CD14-positive monocyte (primary cell): ENCODE results near the gene FGD4. TPM values are rescaled to one million over a fixed set of nuclear protein-coding genes. Genes with fewer than 3 reads are reported as not detected.

Experiments
- DNase-seq, 3 donors: peaks; one replicate each; pipeline ENCODE4 v3.0.0-alpha.2; 2011 to 2022
- H2AFZ ChIP-seq: 2 replicates; pipeline ENCODE4 v1.6.0; 2012; ENCODE audit warnings: mild to moderate bottlenecking, low read depth, low read length, inconsistent platforms; ENCODE audit not compliant: insufficient read depth, poor library complexity, severe bottlenecking
- H3K27ac ChIP-seq, 2 donors: 1 replicate in 1 of 2; 2 replicates in 1 of 2; pipeline ENCODE4 v1.5.1; 2012 to 2013; ENCODE audit warnings: low read length in 2 of 2, control low read depth in 1 of 2, inconsistent platforms in 1 of 2, low read depth in 1 of 2, mild to moderate bottlenecking in 1 of 2
- H3K27me3 ChIP-seq, 2 donors: one replicate each; pipeline versions ENCODE4 v1.6.0 to v1.6.1; 2011 to 2013; ENCODE audit warnings: low read length in 2 of 2; ENCODE audit not compliant: control insufficient read depth in 2 of 2, insufficient read depth in 2 of 2
- H3K36me3 ChIP-seq, 2 donors: replicated peaks in 1 of 2; 1 replicate in 1 of 2; 2 replicates in 1 of 2; pipeline versions ENCODE4 v1.5.1 to v1.6.1; 2012 to 2013; ENCODE audit warnings: low read length in 2 of 2, control low read depth in 1 of 2, inconsistent platforms in 1 of 2, mild to moderate bottlenecking in 1 of 2; ENCODE audit not compliant: insufficient read depth in 2 of 2, control insufficient read depth in 1 of 2
- H3K4me1 ChIP-seq, 2 donors: 1 replicate in 1 of 2; 2 replicates in 1 of 2; pipeline versions ENCODE4 v1.5.1 to v1.6.1; 2012 to 2013; ENCODE audit warnings: low read length in 2 of 2, control low read depth in 1 of 2, inconsistent platforms in 1 of 2, mild to moderate bottlenecking in 1 of 2, moderate library complexity in 1 of 2; ENCODE audit not compliant: insufficient read depth in 2 of 2, control insufficient read depth in 1 of 2
- H3K4me2 ChIP-seq: replicated peaks from 2 replicates; pipeline ENCODE3; 2012; ENCODE audit warnings: low read length, moderate library complexity, mild to moderate bottlenecking; ENCODE audit not compliant: poor library complexity, severe bottlenecking; ENCODE audit errors: extremely low read depth
- H3K4me3 ChIP-seq, 3 experiments: fragments of 200-600 bp in 1 of 3; sonication (generic) in 1 of 3; replicated peaks in 1 of 3; 1 replicate in 2 of 3; 2 replicates in 1 of 3; pipeline ENCODE4 v1.5.1; 2011 to 2013; ENCODE audit warnings: low read length in 3 of 3, mild to moderate bottlenecking in 3 of 3, control low read depth in 2 of 3, low read depth in 2 of 3, inconsistent platforms in 1 of 3, moderate library complexity in 1 of 3
- H3K79me2 ChIP-seq: 2 replicates; pipeline ENCODE4 v1.6.0; 2012; ENCODE audit warnings: mild to moderate bottlenecking, control low read depth, inconsistent platforms, low read length, moderate library complexity; ENCODE audit not compliant: insufficient read depth
- H3K9ac ChIP-seq: 2 replicates; pipeline ENCODE4 v1.6.0; 2017; ENCODE audit warnings: low read length, mild to moderate bottlenecking; ENCODE audit not compliant: insufficient read depth, poor library complexity, severe bottlenecking
- H3K9me3 ChIP-seq, 2 donors: replicated peaks in 1 of 2; 1 replicate in 1 of 2; 2 replicates in 1 of 2; pipeline versions ENCODE4 v1.5.1 to v1.6.1; 2012 to 2013; ENCODE audit warnings: low read length in 2 of 2, control low read depth in 1 of 2; ENCODE audit not compliant: control insufficient read depth in 1 of 2, insufficient read depth in 1 of 2
- H4K20me1 ChIP-seq: 2 replicates; pipeline ENCODE4 v1.6.0; 2012; ENCODE audit warnings: mild to moderate bottlenecking, low read length, control low read depth, moderate library complexity; ENCODE audit not compliant: insufficient read depth
- H3K27ac Mint-ChIP-seq, 7 donors: one replicate each; pipeline ENCODE4 v1.8.0; 2020; ENCODE audit warnings: mild to moderate bottlenecking in 7 of 7, mixed read lengths in 7 of 7, moderate library complexity in 6 of 7, inconsistent platforms in 2 of 7
- H3K27me3 Mint-ChIP-seq, 3 donors: one replicate each; pipeline ENCODE4 v1.8.0; 2021 to 2022; ENCODE audit warnings: low read depth in 3 of 3, mild to moderate bottlenecking in 3 of 3, mixed read lengths in 3 of 3, moderate library complexity in 3 of 3, inconsistent platforms in 1 of 3
- H3K36me3 Mint-ChIP-seq, 2 donors: one replicate each; pipeline ENCODE4 v1.8.0; 2020; ENCODE audit warnings: mixed read lengths in 2 of 2, inconsistent platforms in 1 of 2, mild to moderate bottlenecking in 1 of 2
- H3K4me1 Mint-ChIP-seq: one replicate; pipeline ENCODE4 v1.8.0; 2020; ENCODE audit warnings: mild to moderate bottlenecking, mixed read lengths
- H3K4me3 Mint-ChIP-seq, 2 donors: one replicate each; pipeline ENCODE4 v1.8.0; 2020; ENCODE audit warnings: mild to moderate bottlenecking in 2 of 2, mixed read lengths in 2 of 2, moderate library complexity in 1 of 2
- H3K9me3 Mint-ChIP-seq, 7 donors: one replicate each; pipeline ENCODE4 v1.8.0; 2020 to 2022; ENCODE audit warnings: mixed read lengths in 7 of 7, mild to moderate bottlenecking in 6 of 7, moderate library complexity in 6 of 7, inconsistent platforms in 2 of 7
- CTCF ChIP-seq: fragments of 200-600 bp; IDR thresholded peaks from one replicate; pipeline ENCODE4 v1.8.0; 2022; ENCODE audit warnings: antibody characterized with exemption, mild to moderate bottlenecking
- WGBS: methylation state at CpG from one replicate; pipeline ENCODE4 v1.1.5; 2013; ENCODE audit warnings: missing lambda C conversion rate; ENCODE audit not compliant: insufficient coverage; 5-methylcytosine and 5-hydroxymethylcytosine counted together
- intact Hi-C, 2 donors: fragments of 100-400 bp; cut with micrococcal nuclease; formaldehyde crosslinking; loops; one replicate each; pipeline versions ENCODE4 v1.15.0 to v1.15.1; 2023
- polyA plus RNA-seq, 3 donors: library from polyadenylated mRNA; depleted of rRNA in 1 of 3; unstranded in 2 of 3; stranded (reverse) in 1 of 3; fragments of 300-500 nt in 2 of 3; fragments of >200 nt in 1 of 3; fragmentation: Illumina TruSeq in 2 of 3; gene quantifications; 1 replicate in 2 of 3; 2 replicates in 1 of 3; pipeline ENCODE4 v1.2.3, GENCODE V29; 2012 to 2021

The FGD4 gene
- polyA plus RNA-seq, 3 donors = 5.3 to 34.4 (median 6.0) TPM

- Histone ChIP-seq H3K9ac (no peak overlapping the region), H3K4me1 (no peaks in the 10 kb centered on the region), H3K27me3 (no peaks in the 10 kb centered on the region), H3K4me3 (no peak overlapping the region), H2AFZ (no peak overlapping the region), H4K20me1 (peaks cover 46% of the 10 kb centered on the region), H3K27ac (no peak overlapping the region), H3K4me2 (no peak overlapping the region), H3K36me3 (peaks cover 72 to 99% of the 10 kb centered on the region in 2 donors), H3K79me2 (no peaks in the 10 kb centered on the region), H3K9me3 (no peaks in the 10 kb centered on the region)
- Mint-ChIP-seq H3K4me1 (peaks cover 2% of the 10 kb centered on the region), H3K27me3 (no peaks in the 10 kb centered on the region), H3K4me3 (no peak overlapping the region), H3K36me3 (peaks cover 71 to 88% of the 10 kb centered on the region in 2 donors), H3K9me3 (no peaks in the 10 kb centered on the region), H3K27ac (peak overlapping the region in 1 of 7 donors; percentile 69)
- TF ChIP-seq CTCF = no peak
- intact Hi-C loops = no loop called here
- WGBS = no CpG with 5 or more reads among the region's 3 CpGs
- no peak for DNase-seq
Observed at GRCh38 chr12:32618115-32618514, 218.8 kb downstream of the FGD4 start.

GRCh38 chr12:32627976-32628375 lies 228.6 kb downstream of the FGD4 start:
- Histone ChIP-seq H3K9me3 (no peaks in the 10 kb centered on the region), H3K4me2 (no peak overlapping the region), H2AFZ (no peak overlapping the region), H3K27ac (no peak overlapping the region), H3K4me1 (no peaks in the 10 kb centered on the region), H3K79me2 (no peaks in the 10 kb centered on the region), H3K36me3 (peaks cover 81 to 98% of the 10 kb centered on the region in 2 donors), H3K27me3 (no peaks in the 10 kb centered on the region), H3K4me3 (no peak overlapping the region), H3K9ac (no peak overlapping the region), H4K20me1 (peaks cover 31% of the 10 kb centered on the region)
- H3K9me3 Mint-ChIP-seq = no peaks in the 10 kb centered on the region
- intact Hi-C loops = no loop called here
- peaks cover 22 to 46% of the 10 kb centered on the region in 2 donors for H3K36me3 Mint-ChIP-seq
- no peak overlapping the region for H3K4me3 Mint-ChIP-seq
- H3K27ac Mint-ChIP-seq = no peak overlapping the region
- no peak for DNase-seq
- H3K27me3 Mint-ChIP-seq = no peaks in the 10 kb centered on the region
- WGBS = 98% methylated on average over 4 of the region's 4 CpGs
- no peak for TF ChIP-seq CTCF
- no peaks in the 10 kb centered on the region for H3K4me1 Mint-ChIP-seq
